ENCODE results near the gene HES7. TPM values are rescaled to one million over a fixed set of nuclear protein-coding genes. Genes with fewer than 3 reads are reported as not detected.
"Not testable (repeated sequence)": the region's sequence is repeated elsewhere in the genome, so short reads cannot be mapped to it uniquely, and the experiment has no call there.

Gene HES7
- total RNA-seq (under 1 TPM in 4 of 9 donors, not detected in 5; 0.17 to 0.76 (median 0.44) TPM), polyA plus RNA-seq (under 1 TPM; 0.23 to 0.40 TPM)
- long read RNA-seq, donor 1, partial matches to known transcripts, result 0 of 1 reads
- long read RNA-seq, donor 1, other reads (novel, unspliced or antisense), result 0 of 1 reads
- long read RNA-seq, donor 2, result 0 reads
- long read RNA-seq, donor 3, partial matches to known transcripts, result 0 of 1 reads
- long read RNA-seq, donor 3, other reads (novel, unspliced or antisense), result 1 of 1 reads

GRCh38 chr17:8123695-8124349, at the start of gene HES7:
TSS of gene HES7 (minus strand) at chr17:8124106. CDS start at chr17:8124084, 22 bp downstream.
- Histone ChIP-seq H3K27me3 (peaks cover 0 to 56% (median 0%) of the 10 kb centered on the region in 9 donors), H3K27ac (peak within 1 kb of the TSS in 4 of 12 donors; percentile 10 to 49 (median 27)), H3K4me3 (peak within 1 kb of the TSS; percentile 34 to 79 (median 68)), H3K36me3 (no peaks in the 10 kb centered on the region), H3K4me1 (peaks cover 7 to 77% (median 56%) of the 10 kb centered on the region in 12 donors), H3K9me3 (no peaks in the 10 kb centered on the region)
- 1 to 4% (median 2%) methylated on average over 27 to 29 of the region's 29 CpGs for WGBS, 4 donors
- intact Hi-C loops (cut with DNase I), result loop anchor here in 9 of 10 donors (1.0 to 10.0 kb wide), 9 partner anchors 33 to 171 kb away; partner anchors contain the start of genes VAMP2 (in 3 of the 9) and SLC25A35 (in 2 of the 9)
- TF ChIP-seq POLR2A (IDR thresholded peaks at IDR 0.05) (no peak), CTCF (IDR thresholded peaks at IDR 0.05) (no peak)
- peak in 1 of 5 donors; percentile 33 for DNase-seq
- ATAC-seq, result no peak

- Histone ChIP-seq H3K4me3 (peak overlapping the region in 11 of 12 donors; percentile 20 to 60 (median 52)), H3K27ac (peak overlapping the region; percentile 87 to 100 (median 96)), H3K4me1 (peaks cover 0 to 44% (median 21%) of the 10 kb centered on the region in 12 donors), H3K36me3 (no peaks in the 10 kb centered on the region), H3K27me3 (no peaks in the 10 kb centered on the region), H3K9me3 (no peaks in the 10 kb centered on the region)
- TF ChIP-seq CTCF (IDR thresholded peaks at IDR 0.05) (no peak), POLR2A (IDR thresholded peaks at IDR 0.05) (peak; percentile 89 to 96)
- ATAC-seq (peak; percentile 87 to 90 (median 88)), DNase-seq (peak; percentile 60 to 84 (median 83))
- intact Hi-C loops (cut with DNase I), result no loop called here
- WGBS, 4 donors, result 1% methylated on average over 23 of the region's 23 CpGs
Observed at GRCh38 chr17:8173056-8173870, 49.4 kb upstream of the HES7 start.

- H3K27me3 ChIP-seq; H3K9me3 ChIP-seq; H3K4me3 ChIP-seq; intact Hi-C loops (cut with DNase I); H3K36me3 ChIP-seq; H3K27ac ChIP-seq; ATAC-seq: not testable (repeated sequence)
- H3K4me1 ChIP-seq, result peaks cover 0 to 26% (median 10%) of the 10 kb centered on the region in 12 donors
- 91 to 94% (median 93%) methylated on average over 19 of the region's 19 CpGs for WGBS, 4 donors
- peak in 1 of 5 donors; percentile 8 for DNase-seq
Observed at GRCh38 chr17:8170186-8170585, 46.3 kb upstream of the HES7 start.

GRCh38 chr17:8167526-8167925, 43.6 kb upstream of the HES7 start:
- H3K36me3 ChIP-seq, result no peaks in the 10 kb centered on the region
- no peak overlapping the region for H3K4me3 ChIP-seq
- DNase-seq (no peak), ATAC-seq (no peak)
- peaks cover 8 to 25% (median 20%) of the 10 kb centered on the region in 12 donors for H3K4me1 ChIP-seq
- whole genome bisulfite sequencing, 4 donors, result 87 to 95% (median 90%) methylated on average over 3 of the region's 3 CpGs
- intact Hi-C loops (cut with DNase I), result no loop called here
- no peak for TF ChIP-seq CTCF (IDR thresholded peaks at IDR 0.05)
- no peak for TF ChIP-seq POLR2A (IDR thresholded peaks at IDR 0.05)
- no peaks in the 10 kb centered on the region for H3K27me3 ChIP-seq
- no peaks in the 10 kb centered on the region for H3K9me3 ChIP-seq
- no peak overlapping the region for H3K27ac ChIP-seq
